PC-9 (cell line): Measurements from ENCODE around the gene SLC27A6. TPM values are rescaled to one million over a fixed set of nuclear protein-coding genes. Genes with fewer than 3 reads are reported as not detected.

ENCODE experiments used
- BruUV-seq: library from RNA; stranded (reverse); fragments of 400-500 nt; replicated peaks from 2 replicates; lab custom pipeline; 2021; lab: Mats Ljungman, UMichigan
- CTCF ChIA-PET: fragments of 300-600 bp; sonication (Branson Sonifier 250); formaldehyde crosslinking; loops from one replicate; lab custom pipeline; 2022; ENCODE audit warnings: antibody characterized with exemption; lab: Charles Lee
- POLR2A ChIA-PET: fragments of 300-600 bp; sonication (Branson Sonifier 250); formaldehyde crosslinking; loops from one replicate; lab custom pipeline; 2022; ENCODE audit warnings: antibody characterized with exemption; ENCODE audit not compliant: unreplicated experiment; lab: Charles Lee
- DNase-seq, 2 experiments: peaks; one replicate each; pipeline versions ENCODE4 v3.0.0 to v3.0.0-alpha.2; 2015 to 2022; ENCODE audit warnings: mixed read lengths in 1 of 2
- H2AFZ ChIP-seq: fragments of 200-600 bp; sonication (generic); 2 replicates; pipeline ENCODE4 v1.8.1; 2017; ENCODE audit warnings: antibody characterized with exemption
- H3F3A ChIP-seq: fragments of 200-600 bp; sonication (generic); 2 replicates; pipeline ENCODE4 v1.8.1; 2017; ENCODE audit warnings: antibody characterized with exemption, mild to moderate bottlenecking, low read depth; ENCODE audit not compliant: insufficient read depth
- H3K27ac ChIP-seq: fragments of 200-600 bp; sonication (generic); 2 replicates; pipeline ENCODE4 v1.6.1; 2016; ENCODE audit warnings: mixed run types
- H3K27me3 ChIP-seq: fragments of 200-600 bp; sonication (generic); 2 replicates; pipeline ENCODE4 v1.6.1; 2016; ENCODE audit warnings: low read depth, mixed run types; ENCODE audit not compliant: insufficient read depth
- H3K36me3 ChIP-seq: fragments of 200-600 bp; sonication (generic); 2 replicates; pipeline ENCODE4 v1.6.1; 2016; ENCODE audit warnings: low read depth, mixed run types
- H3K4me1 ChIP-seq: fragments of 200-600 bp; sonication (generic); replicated peaks from 2 replicates; pipeline ENCODE4 v1.6.1; 2016; ENCODE audit warnings: mixed run types; ENCODE audit not compliant: insufficient read depth
- H3K4me2 ChIP-seq: fragments of 200-600 bp; sonication (generic); 2 replicates; pipeline ENCODE4 v1.6.1; 2017; ENCODE audit warnings: mixed run types
- H3K4me3 ChIP-seq: fragments of 200-600 bp; sonication (generic); 2 replicates; pipeline ENCODE4 v1.6.1; 2016; ENCODE audit warnings: mixed run types
- H3K79me2 ChIP-seq: fragments of 200-600 bp; sonication (generic); 2 replicates; pipeline ENCODE4 v1.6.1; 2017; ENCODE audit warnings: low read depth, mixed run types
- H3K9me2 ChIP-seq: fragments of 200-600 bp; sonication (generic); 2 replicates; pipeline ENCODE4 v1.8.1; 2017; ENCODE audit warnings: mild to moderate bottlenecking; ENCODE audit not compliant: insufficient read depth
- H3K9me3 ChIP-seq: fragments of 200-600 bp; sonication (generic); 2 replicates; pipeline ENCODE4 v1.8.1; 2016; ENCODE audit warnings: low read depth; ENCODE audit not compliant: insufficient read depth
- H4K20me1 ChIP-seq: fragments of 200-600 bp; sonication (generic); 2 replicates; pipeline ENCODE4 v1.8.1; 2017; ENCODE audit not compliant: insufficient read depth
- CTCF ChIP-seq: fragments of 200-600 bp; sonication (generic); conservative IDR thresholded peaks from 2 replicates; pipeline ENCODE4 v1.6.1; 2017; ENCODE audit warnings: mixed run types, antibody characterized with exemption, mild to moderate bottlenecking, moderate library complexity
- EZH2 ChIP-seq: fragments of 200-600 bp; sonication (generic); IDR thresholded peaks from 2 replicates; pipeline ENCODE4 v1.8.0; 2017; ENCODE audit warnings: antibody characterized with exemption, low read depth
- intact Hi-C: fragments of 100-400 bp; cut with micrococcal nuclease; formaldehyde crosslinking; loops from one replicate; pipeline ENCODE4 v1.10.0; 2022; ENCODE audit not compliant: unreplicated experiment
- total RNA-seq: library from RNA; stranded (reverse); gene quantifications from 2 replicates; pipeline ENCODE4 v1.2.3, GENCODE V29; 2021

SLC27A6 gene
- total RNA-seq, 1 experiment from 2014 or later = not detected

GRCh38 chr5:129042306-129042705 is 77.0 kb downstream of the SLC27A6 start:
- no peaks in the 10 kb centered on the region for H3F3A ChIP-seq
- intact Hi-C loops = no loop called here
- no peaks in the 10 kb centered on the region for H3K9me3 ChIP-seq
- H3K9me2 ChIP-seq = no peaks in the 10 kb centered on the region
- CTCF ChIA-PET = no interaction called here
- BruUV-seq = no TSS peak
- no peak overlapping the region for H3K4me3 ChIP-seq
- no peaks in the 10 kb centered on the region for H3K36me3 ChIP-seq
- no peaks in the 10 kb centered on the region for H3K27me3 ChIP-seq
- H2AFZ ChIP-seq = no peak overlapping the region
- no peak overlapping the region for H3K4me2 ChIP-seq
- no peaks in the 10 kb centered on the region for H4K20me1 ChIP-seq
- POLR2A ChIA-PET = no interaction called here
- no peaks in the 10 kb centered on the region for H3K4me1 ChIP-seq
- no peak for DNase-seq
- H3K79me2 ChIP-seq = no peaks in the 10 kb centered on the region
- H3K27ac ChIP-seq = no peak overlapping the region
- no peak for TF ChIP-seq CTCF
- TF ChIP-seq EZH2 = no peak

GRCh38 chr5:129043894-129044293 is 78.6 kb downstream of the SLC27A6 start:
- no TSS peak for BruUV-seq
- no peaks in the 10 kb centered on the region for H4K20me1 ChIP-seq
- no peak for DNase-seq
- ChIA-PET POLR2A (no interaction called here), CTCF (no interaction called here)
- H3F3A ChIP-seq = no peaks in the 10 kb centered on the region
- no peaks in the 10 kb centered on the region for H3K4me1 ChIP-seq
- H3K4me3 ChIP-seq = no peak overlapping the region
- intact Hi-C loops = no loop called here
- H3K9me3 ChIP-seq = no peaks in the 10 kb centered on the region
- H3K9me2 ChIP-seq = no peaks in the 10 kb centered on the region
- H3K4me2 ChIP-seq = no peak overlapping the region
- no peaks in the 10 kb centered on the region for H3K79me2 ChIP-seq
- H2AFZ ChIP-seq = no peak overlapping the region
- TF ChIP-seq CTCF (no peak), EZH2 (no peak)
- no peak overlapping the region for H3K27ac ChIP-seq
- H3K27me3 ChIP-seq = no peaks in the 10 kb centered on the region
- no peaks in the 10 kb centered on the region for H3K36me3 ChIP-seq

- no TSS peak for BruUV-seq
- no peak for DNase-seq
- no peaks in the 10 kb centered on the region for H3K36me3 ChIP-seq
- intact Hi-C loops = no loop called here
- H3F3A ChIP-seq = no peaks in the 10 kb centered on the region
- no peak for TF ChIP-seq EZH2
- no peak for TF ChIP-seq CTCF
- H3K79me2 ChIP-seq = no peaks in the 10 kb centered on the region
- no peak overlapping the region for H3K4me3 ChIP-seq
- no peak overlapping the region for H3K27ac ChIP-seq
- no peak overlapping the region for H3K4me2 ChIP-seq
- H4K20me1 ChIP-seq = no peaks in the 10 kb centered on the region
- H2AFZ ChIP-seq = peak overlapping the region; percentile 61; the same call in 1 of the 2 replicates
- no peaks in the 10 kb centered on the region for H3K9me3 ChIP-seq
- ChIA-PET CTCF (no interaction called here), POLR2A (no interaction called here)
- no peaks in the 10 kb centered on the region for H3K4me1 ChIP-seq
- no peaks in the 10 kb centered on the region for H3K27me3 ChIP-seq
- no peaks in the 10 kb centered on the region for H3K9me2 ChIP-seq
Observed at GRCh38 chr5:129046151-129046550, 80.9 kb downstream of the SLC27A6 start.
